NCI-H345 (cell line): ENCODE data around the gene SPATA46.

Experiments used
- DNase-seq: peaks from one replicate; lab custom pipeline; 2025; lab: John Stamatoyannopoulos, UW

Gene SPATA46

GRCh38 chr1:162391790-162392563, 15.3 kb upstream of the SPATA46 start:
- peak; percentile 47 for DNase-seq

GRCh38 chr1:162390396-162391185, 13.9 kb upstream of the SPATA46 start:
- DNase-seq, result no peak

- DNase-seq, result no peak
Measured at GRCh38 chr1:162389971-162390370, 13.3 kb upstream of the SPATA46 start.

GRCh38 chr1:162389021-162389818, 12.6 kb upstream of the SPATA46 start:
- no peak for DNase-seq

- DNase-seq, result no peak
Measured at GRCh38 chr1:162388615-162389014, 12.0 kb upstream of the SPATA46 start.

GRCh38 chr1:162388083-162388594, 11.5 kb upstream of the SPATA46 start:
- DNase-seq, result no peak

GRCh38 chr1:162387226-162388082, 10.8 kb upstream of the SPATA46 start:
- DNase-seq, result no peak

GRCh38 chr1:162386292-162387225, 9.9 kb upstream of the SPATA46 start:
- no peak for DNase-seq

GRCh38 chr1:162385702-162386101, 9.0 kb upstream of the SPATA46 start:
- no peak for DNase-seq

GRCh38 chr1:162385280-162385623, 8.6 kb upstream of the SPATA46 start:
- DNase-seq, result no peak

- DNase-seq, result no peak
Measured at GRCh38 chr1:162384601-162385279, 8.1 kb upstream of the SPATA46 start.

GRCh38 chr1:162384116-162384515, 7.5 kb upstream of the SPATA46 start:
- DNase-seq, result no peak

- DNase-seq, result no peak
Measured at GRCh38 chr1:162383516-162383915, 6.9 kb upstream of the SPATA46 start.

- DNase-seq, result no peak
Measured at GRCh38 chr1:162383091-162383490, 6.4 kb upstream of the SPATA46 start.

- no peak for DNase-seq
Measured at GRCh38 chr1:162381941-162382750, 5.5 kb upstream of the SPATA46 start.

GRCh38 chr1:162381383-162381782, 4.7 kb upstream of the SPATA46 start, which contains the start of gene C1orf226:
Gene C1orf226, plus strand, starts transcription at chr1:162381728. Its CDS starts 174 bp downstream, at chr1:162381902.
- no peak for DNase-seq

GRCh38 chr1:162380061-162380846, 3.6 kb upstream of the SPATA46 start:
- no peak for DNase-seq

GRCh38 chr1:162375463-162375862, 1.2 kb downstream of the SPATA46 start:
- no peak for DNase-seq
